ENCODE results near the gene IRAK1. TPM values are rescaled to one million over a fixed set of nuclear protein-coding genes. Genes with fewer than 3 reads are reported as not detected.

Gene IRAK1
- total and polyA plus RNA-seq, 2 donors from 2014 or later: 46.6 to 85.3 TPM

- H3K27me3 ChIP-seq (ENCODE audit: control insufficient read depth, insufficient read depth, low read length): no peaks in the 10 kb centered on the region
- DNase-seq: no peak
- no peak overlapping the region for H3K9ac ChIP-seq (ENCODE audit: low read length in 3 of 3)
- peaks cover 0 to 13% (median 3%) of the 10 kb centered on the region in 3 donors for H3K36me3 ChIP-seq (ENCODE audit: control insufficient read depth in 2 of 3, insufficient read depth in 3 of 3, low read length in 3 of 3)
- no peak overlapping the region for H3K27ac ChIP-seq (ENCODE audit: low read depth in 2 of 2, low read length in 2 of 2)
- no peaks in the 10 kb centered on the region for H3K4me1 ChIP-seq (ENCODE audit: control insufficient read depth in 2 of 3, insufficient read depth in 2 of 3, low read depth in 1 of 3, low read length in 3 of 3)
- no peaks in the 10 kb centered on the region for H3K9me3 ChIP-seq (ENCODE audit: control insufficient read depth in 2 of 3, insufficient read depth in 1 of 3, low read length in 3 of 3)
- no peak for TF ChIP-seq CTCF (IDR thresholded peaks at IDR 0.05; ENCODE audit: borderline replicate concordance, extremely low read depth, insufficient read depth)
- intact Hi-C loops (cut with DNase I): no loop called here
- FAIRE-seq: no peak
- no peak overlapping the region for H3K4me3 ChIP-seq (ENCODE audit: low read length in 3 of 3)
Measured at GRCh38 chrX:154028502-154029184, 8.9 kb upstream of the IRAK1 start.

GRCh38 chrX:154027986-154028385, 8.3 kb upstream of the IRAK1 start:
- H3K27me3 ChIP-seq (ENCODE audit: control insufficient read depth, insufficient read depth, low read length): no peaks in the 10 kb centered on the region
- intact Hi-C loops (cut with DNase I): no loop called here
- peaks cover 0 to 13% (median 3%) of the 10 kb centered on the region in 3 donors for H3K36me3 ChIP-seq (ENCODE audit: control insufficient read depth in 2 of 3, insufficient read depth in 3 of 3, low read length in 3 of 3)
- DNase-seq: no peak
- H3K4me3 ChIP-seq (ENCODE audit: low read length in 3 of 3): no peak overlapping the region
- H3K9me3 ChIP-seq (ENCODE audit: control insufficient read depth in 2 of 3, insufficient read depth in 1 of 3, low read length in 3 of 3): no peaks in the 10 kb centered on the region
- H3K27ac ChIP-seq (ENCODE audit: low read depth in 2 of 2, low read length in 2 of 2): no peak overlapping the region
- no peak for TF ChIP-seq CTCF (IDR thresholded peaks at IDR 0.05; ENCODE audit: borderline replicate concordance, extremely low read depth, insufficient read depth)
- H3K9ac ChIP-seq (ENCODE audit: low read length in 3 of 3): no peak overlapping the region
- no peak for FAIRE-seq
- H3K4me1 ChIP-seq (ENCODE audit: control insufficient read depth in 2 of 3, insufficient read depth in 2 of 3, low read depth in 1 of 3, low read length in 3 of 3): no peaks in the 10 kb centered on the region

- H3K9me3 ChIP-seq (ENCODE audit: control insufficient read depth in 2 of 3, insufficient read depth in 1 of 3, low read length in 3 of 3): no peaks in the 10 kb centered on the region
- no peaks in the 10 kb centered on the region for H3K27me3 ChIP-seq (ENCODE audit: control insufficient read depth, insufficient read depth, low read length)
- no peak for TF ChIP-seq CTCF (IDR thresholded peaks at IDR 0.05; ENCODE audit: borderline replicate concordance, extremely low read depth, insufficient read depth)
- intact Hi-C loops (cut with DNase I): no loop called here
- H3K27ac ChIP-seq (ENCODE audit: low read depth in 2 of 2, low read length in 2 of 2): no peak overlapping the region
- DNase-seq: no peak
- no peak overlapping the region for H3K4me3 ChIP-seq (ENCODE audit: low read length in 3 of 3)
- no peak for FAIRE-seq
- no peaks in the 10 kb centered on the region for H3K4me1 ChIP-seq (ENCODE audit: control insufficient read depth in 2 of 3, insufficient read depth in 2 of 3, low read depth in 1 of 3, low read length in 3 of 3)
- no peak overlapping the region for H3K9ac ChIP-seq (ENCODE audit: low read length in 3 of 3)
- peaks cover 0 to 13% (median 3%) of the 10 kb centered on the region in 3 donors for H3K36me3 ChIP-seq (ENCODE audit: control insufficient read depth in 2 of 3, insufficient read depth in 3 of 3, low read length in 3 of 3)
Measured at GRCh38 chrX:154027022-154027402, 7.3 kb upstream of the IRAK1 start.

Data from kidney (tissue), 14 donors.